ENCODE data around the gene CCL1. TPM values are rescaled to one million over a fixed set of nuclear protein-coding genes. Genes with fewer than 3 reads are reported as not detected.

CCL1 gene
- total and polyA plus RNA-seq, 2 donors (not counting 1 experiment from before 2014, with no cell fraction given): not detected

DNA sequence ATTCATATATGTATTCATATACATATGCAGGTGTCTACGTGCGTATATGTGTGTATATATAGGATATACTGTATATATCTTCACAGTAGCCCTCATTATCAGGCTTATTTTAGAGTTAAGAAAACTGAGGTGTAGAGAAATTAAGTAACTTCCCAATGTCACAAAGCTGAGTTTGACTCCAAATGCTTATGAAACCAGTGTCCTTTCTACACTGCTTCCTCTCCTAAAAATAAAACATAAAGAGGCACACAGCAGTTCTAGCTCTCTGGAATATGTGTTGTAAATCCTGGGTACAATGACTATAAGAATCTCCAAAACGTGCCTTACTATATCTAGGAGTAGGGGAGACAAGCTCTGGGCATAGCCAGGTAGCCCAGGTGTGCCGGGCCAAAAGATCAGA lies 40.0 kb upstream of the CCL1 start:
- Histone ChIP-seq H3K4me1 (ENCODE audit: control insufficient read depth, extremely low read depth, insufficient read depth, low read length) (no peaks in the 10 kb centered on the region), H3K79me2 (ENCODE audit: control insufficient read depth, insufficient read depth, low read length) (no peaks in the 10 kb centered on the region), H3K9me3 (ENCODE audit: control insufficient read depth, insufficient read depth, low read depth, low read length) (no peaks in the 10 kb centered on the region), H3K4me3 (replicated peaks in 1 of 4; ENCODE audit: control extremely low read depth in 1 of 4, insufficient read depth in 1 of 4, low read depth in 3 of 4, low read length in 4 of 4) (no peak overlapping the region), H3K9ac (ENCODE audit: insufficient read depth, low read length) (no peak overlapping the region), H3K27ac (ENCODE audit: insufficient read depth, low read length) (no peak overlapping the region), H4K20me1 (ENCODE audit: control insufficient read depth, extremely low read depth, insufficient read depth, low read length) (no peaks in the 10 kb centered on the region), H2AFZ (ENCODE audit: low read length) (no peak overlapping the region), H3K27me3 (ENCODE audit: control insufficient read depth, insufficient read depth, low read length) (peaks cover 3% of the 10 kb centered on the region), H3K4me2 (ENCODE audit: extremely low read depth, insufficient read depth, low read length) (no peak overlapping the region), H3K36me3 (ENCODE audit: control insufficient read depth, insufficient read depth, low read length) (no peaks in the 10 kb centered on the region)
- TF ChIP-seq EZH2 (IDR thresholded peaks at IDR 0.05; ENCODE audit: low read length, missing control alignments) (no peak), CTCF (conservative IDR thresholded peaks at IDR 0.05 in 1 of 2, IDR thresholded peaks at IDR 0.05 in 1 of 2; ENCODE audit: low read depth in 1 of 2, low read length in 2 of 2) (no peak)
- DNase-seq (ENCODE audit: low read depth in 2 of 2): no peak

DNA sequence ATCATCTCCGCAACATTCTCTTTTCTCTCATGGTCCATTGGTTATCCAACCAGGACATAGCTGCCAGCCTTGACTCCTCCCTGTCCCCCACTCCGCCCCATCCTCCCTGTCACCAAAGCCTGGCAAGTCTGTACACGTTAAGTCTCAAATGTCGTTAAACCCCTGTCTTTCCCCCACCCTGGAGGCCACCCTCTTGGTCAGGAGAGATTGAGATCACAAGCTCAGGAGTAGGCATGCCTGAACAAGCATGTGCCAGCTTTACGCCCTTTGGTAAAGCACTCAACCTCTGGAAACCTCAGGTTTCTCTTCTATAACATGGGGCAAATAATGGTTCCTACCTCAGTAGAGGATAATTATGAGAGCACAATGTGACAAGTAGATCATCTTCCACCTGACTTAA lies 38.1 kb upstream of the CCL1 start:
- no peak for DNase-seq (ENCODE audit: low read depth in 2 of 2)
- Histone ChIP-seq H2AFZ (ENCODE audit: low read length) (no peak overlapping the region), H3K79me2 (ENCODE audit: control insufficient read depth, insufficient read depth, low read length) (no peaks in the 10 kb centered on the region), H4K20me1 (ENCODE audit: control insufficient read depth, extremely low read depth, insufficient read depth, low read length) (no peaks in the 10 kb centered on the region), H3K27me3 (ENCODE audit: control insufficient read depth, insufficient read depth, low read length) (peaks cover 3% of the 10 kb centered on the region), H3K9me3 (ENCODE audit: control insufficient read depth, insufficient read depth, low read depth, low read length) (no peaks in the 10 kb centered on the region), H3K4me2 (ENCODE audit: extremely low read depth, insufficient read depth, low read length) (no peak overlapping the region), H3K9ac (ENCODE audit: insufficient read depth, low read length) (no peak overlapping the region), H3K4me3 (replicated peaks in 1 of 4; ENCODE audit: control extremely low read depth in 1 of 4, insufficient read depth in 1 of 4, low read depth in 3 of 4, low read length in 4 of 4) (no peak overlapping the region), H3K4me1 (ENCODE audit: control insufficient read depth, extremely low read depth, insufficient read depth, low read length) (no peaks in the 10 kb centered on the region), H3K27ac (ENCODE audit: insufficient read depth, low read length) (no peak overlapping the region), H3K36me3 (ENCODE audit: control insufficient read depth, insufficient read depth, low read length) (no peaks in the 10 kb centered on the region)
- TF ChIP-seq CTCF (conservative IDR thresholded peaks at IDR 0.05 in 1 of 2, IDR thresholded peaks at IDR 0.05 in 1 of 2; ENCODE audit: low read depth in 1 of 2, low read length in 2 of 2) (no peak), EZH2 (IDR thresholded peaks at IDR 0.05; ENCODE audit: low read length, missing control alignments) (no peak)

DNA sequence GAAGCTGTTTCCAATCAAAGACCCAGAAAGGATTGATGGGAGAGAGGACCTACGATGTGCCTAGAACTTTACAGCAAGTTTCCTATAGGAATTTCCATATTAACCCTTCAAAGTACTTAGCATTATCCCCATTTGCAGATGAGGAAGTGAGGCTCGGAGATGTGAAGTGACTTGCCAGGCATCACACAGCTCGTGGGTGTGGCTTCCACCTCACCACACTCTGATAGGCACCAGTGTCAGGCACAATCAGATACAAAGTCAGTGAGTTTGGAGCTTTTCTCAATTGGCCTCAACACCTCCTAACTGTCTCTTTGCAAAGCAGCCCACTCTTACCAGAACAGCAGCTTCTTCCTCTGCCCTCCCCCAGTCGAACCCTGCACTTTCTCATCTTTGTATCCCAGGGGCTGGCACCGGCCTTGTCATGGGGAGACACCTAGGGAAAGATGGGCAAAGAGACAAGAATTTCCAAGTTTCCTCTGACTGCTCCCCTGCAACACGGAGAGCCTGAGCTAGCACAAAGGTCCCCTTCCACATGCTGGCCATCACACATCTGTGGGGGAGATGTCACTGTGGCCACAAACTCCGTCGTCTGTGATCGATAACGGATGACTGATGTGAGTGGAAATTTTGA lies 37.4 kb upstream of the CCL1 start:
- H3K27ac ChIP-seq (ENCODE audit: insufficient read depth, low read length): no peak overlapping the region
- no peaks in the 10 kb centered on the region for H3K79me2 ChIP-seq (ENCODE audit: control insufficient read depth, insufficient read depth, low read length)
- no peaks in the 10 kb centered on the region for H3K9me3 ChIP-seq (ENCODE audit: control insufficient read depth, insufficient read depth, low read depth, low read length)
- H3K9ac ChIP-seq (ENCODE audit: insufficient read depth, low read length): no peak overlapping the region
- H3K27me3 ChIP-seq (ENCODE audit: control insufficient read depth, insufficient read depth, low read length): peaks cover 3% of the 10 kb centered on the region
- H3K4me3 ChIP-seq (replicated peaks in 1 of 4; ENCODE audit: control extremely low read depth in 1 of 4, insufficient read depth in 1 of 4, low read depth in 3 of 4, low read length in 4 of 4): no peak overlapping the region
- H3K4me2 ChIP-seq (ENCODE audit: extremely low read depth, insufficient read depth, low read length): no peak overlapping the region
- no peak overlapping the region for H2AFZ ChIP-seq (ENCODE audit: low read length)
- TF ChIP-seq EZH2 (IDR thresholded peaks at IDR 0.05; ENCODE audit: low read length, missing control alignments): no peak
- no peak for TF ChIP-seq CTCF (conservative IDR thresholded peaks at IDR 0.05 in 1 of 2, IDR thresholded peaks at IDR 0.05 in 1 of 2; ENCODE audit: low read depth in 1 of 2, low read length in 2 of 2)
- DNase-seq (ENCODE audit: low read depth in 2 of 2): no peak
- no peaks in the 10 kb centered on the region for H3K36me3 ChIP-seq (ENCODE audit: control insufficient read depth, insufficient read depth, low read length)
- H4K20me1 ChIP-seq (ENCODE audit: control insufficient read depth, extremely low read depth, insufficient read depth, low read length): no peaks in the 10 kb centered on the region
- no peaks in the 10 kb centered on the region for H3K4me1 ChIP-seq (ENCODE audit: control insufficient read depth, extremely low read depth, insufficient read depth, low read length)
